ENCODE measurements around the gene FAR1.

Gene FAR1

GRCh38 chr11:13629779-13630178 is 38.7 kb upstream of the FAR1 start:
- Histone ChIP-seq H3K27ac (ENCODE audit: low read length) (no peak overlapping the region), H3K4me3 (ENCODE audit: low read length) (no peak overlapping the region)

DNA sequence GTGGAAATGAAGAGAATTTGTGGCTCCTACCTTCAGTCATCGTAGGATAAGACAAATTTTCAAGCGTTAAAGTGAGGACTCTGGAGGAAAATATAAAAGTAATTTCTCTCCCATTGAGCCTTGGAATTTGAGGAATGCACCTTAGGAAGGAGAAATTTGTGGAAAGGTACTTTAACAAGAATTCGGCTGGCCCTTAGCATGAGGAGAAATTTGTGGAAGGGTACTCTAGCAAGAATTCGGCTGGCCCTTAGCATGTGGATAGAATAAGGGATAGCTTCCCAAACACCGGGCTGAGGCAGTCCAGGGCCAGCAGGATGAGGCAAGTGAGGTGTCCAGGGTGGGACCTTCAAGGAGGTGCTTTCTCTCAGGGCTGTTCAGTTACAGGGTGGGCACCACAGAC is 33.2 kb upstream of the FAR1 start:
- Histone ChIP-seq H3K4me2 (ENCODE audit: low read depth, low read length) (no peak overlapping the region), H3K9me3 (replicated peaks; ENCODE audit: insufficient read depth, low read length) (no peaks in the 10 kb centered on the region), H3K9ac (ENCODE audit: low read length) (no peak overlapping the region), H3K79me2 (ENCODE audit: low read length) (no peaks in the 10 kb centered on the region), H3K27me3 (replicated peaks; ENCODE audit: insufficient read depth, low read length) (no peaks in the 10 kb centered on the region), H3K4me3 (ENCODE audit: low read length) (no peak overlapping the region), H3K36me3 (replicated peaks; ENCODE audit: insufficient read depth, low read length) (no peaks in the 10 kb centered on the region), H3K4me1 (ENCODE audit: low read length) (no peaks in the 10 kb centered on the region), H2AFZ (ENCODE audit: low read length) (no peak overlapping the region), H3K9me2 (replicated peaks; ENCODE audit: insufficient read depth, low read length) (no peaks in the 10 kb centered on the region), H3K27ac (ENCODE audit: low read length) (no peak overlapping the region), H4K20me1 (ENCODE audit: insufficient read depth, low read length) (no peaks in the 10 kb centered on the region), H3F3A (ENCODE audit: insufficient read depth, low read length) (no peaks in the 10 kb centered on the region)
- TF ChIP-seq, protein P1, sequence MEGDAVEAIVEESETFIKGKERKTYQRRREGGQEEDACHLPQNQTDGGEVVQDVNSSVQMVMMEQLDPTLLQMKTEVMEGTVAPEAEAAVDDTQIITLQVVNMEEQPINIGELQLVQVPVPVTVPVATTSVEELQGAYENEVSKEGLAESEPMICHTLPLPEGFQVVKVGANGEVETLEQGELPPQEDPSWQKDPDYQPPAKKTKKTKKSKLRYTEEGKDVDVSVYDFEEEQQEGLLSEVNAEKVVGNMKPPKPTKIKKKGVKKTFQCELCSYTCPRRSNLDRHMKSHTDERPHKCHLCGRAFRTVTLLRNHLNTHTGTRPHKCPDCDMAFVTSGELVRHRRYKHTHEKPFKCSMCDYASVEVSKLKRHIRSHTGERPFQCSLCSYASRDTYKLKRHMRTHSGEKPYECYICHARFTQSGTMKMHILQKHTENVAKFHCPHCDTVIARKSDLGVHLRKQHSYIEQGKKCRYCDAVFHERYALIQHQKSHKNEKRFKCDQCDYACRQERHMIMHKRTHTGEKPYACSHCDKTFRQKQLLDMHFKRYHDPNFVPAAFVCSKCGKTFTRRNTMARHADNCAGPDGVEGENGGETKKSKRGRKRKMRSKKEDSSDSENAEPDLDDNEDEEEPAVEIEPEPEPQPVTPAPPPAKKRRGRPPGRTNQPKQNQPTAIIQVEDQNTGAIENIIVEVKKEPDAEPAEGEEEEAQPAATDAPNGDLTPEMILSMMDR (IDR thresholded peaks at IDR 0.05; ENCODE audit: low read length): no peak
- TF ChIP-seq EZH2 (optimal IDR thresholded peaks at IDR 0.05; ENCODE audit: low read depth, low read length): no peak
- TF ChIP-seq EZH2phosphoT487 (IDR thresholded peaks at IDR 0.05; ENCODE audit: low read length): no peak
- DNase-seq: no peak

More at GRCh38 chr11:13629779-13630178, 38.7 kb upstream of the FAR1 start:
- no peaks in the 10 kb centered on the region for H4K20me1 ChIP-seq (ENCODE audit: insufficient read depth, low read length)
- H3K4me2 ChIP-seq (ENCODE audit: low read depth, low read length): no peak overlapping the region
- H3K9me2 ChIP-seq (replicated peaks; ENCODE audit: insufficient read depth, low read length): no peaks in the 10 kb centered on the region
- TF ChIP-seq, protein P1 (IDR thresholded peaks at IDR 0.05; ENCODE audit: low read length): no peak
- TF ChIP-seq EZH2 (optimal IDR thresholded peaks at IDR 0.05; ENCODE audit: low read depth, low read length) (no peak), EZH2phosphoT487 (IDR thresholded peaks at IDR 0.05; ENCODE audit: low read length) (no peak)
- no peaks in the 10 kb centered on the region for H3K79me2 ChIP-seq (ENCODE audit: low read length)
- H3K36me3 ChIP-seq (replicated peaks; ENCODE audit: insufficient read depth, low read length): no peaks in the 10 kb centered on the region
- no peaks in the 10 kb centered on the region for H3K9me3 ChIP-seq (replicated peaks; ENCODE audit: insufficient read depth, low read length)
- no peak overlapping the region for H2AFZ ChIP-seq (ENCODE audit: low read length)
- no peak overlapping the region for H3K9ac ChIP-seq (ENCODE audit: low read length)
- DNase-seq: no peak
- no peaks in the 10 kb centered on the region for H3F3A ChIP-seq (ENCODE audit: insufficient read depth, low read length)
- no peaks in the 10 kb centered on the region for H3K4me1 ChIP-seq (ENCODE audit: low read length)
- no peaks in the 10 kb centered on the region for H3K27me3 ChIP-seq (replicated peaks; ENCODE audit: insufficient read depth, low read length)

- no peaks in the 10 kb centered on the region for H3K9me3 ChIP-seq (replicated peaks; ENCODE audit: insufficient read depth, low read length)
- no peaks in the 10 kb centered on the region for H3F3A ChIP-seq (ENCODE audit: insufficient read depth, low read length)
- H3K4me1 ChIP-seq (ENCODE audit: low read length): no peaks in the 10 kb centered on the region
- H4K20me1 ChIP-seq (ENCODE audit: insufficient read depth, low read length): no peaks in the 10 kb centered on the region
- no peak for DNase-seq
- TF ChIP-seq EZH2 (optimal IDR thresholded peaks at IDR 0.05; ENCODE audit: low read depth, low read length): no peak
- TF ChIP-seq EZH2phosphoT487 (IDR thresholded peaks at IDR 0.05; ENCODE audit: low read length): no peak
- TF ChIP-seq, protein P1 (IDR thresholded peaks at IDR 0.05; ENCODE audit: low read length): no peak
- no peaks in the 10 kb centered on the region for H3K27me3 ChIP-seq (replicated peaks; ENCODE audit: insufficient read depth, low read length)
- no peak overlapping the region for H3K4me3 ChIP-seq (ENCODE audit: low read length)
- H3K36me3 ChIP-seq (replicated peaks; ENCODE audit: insufficient read depth, low read length): no peaks in the 10 kb centered on the region
- H3K9ac ChIP-seq (ENCODE audit: low read length): no peak overlapping the region
- no peaks in the 10 kb centered on the region for H3K79me2 ChIP-seq (ENCODE audit: low read length)
- H3K9me2 ChIP-seq (replicated peaks; ENCODE audit: insufficient read depth, low read length): no peaks in the 10 kb centered on the region
- H3K27ac ChIP-seq (ENCODE audit: low read length): no peak overlapping the region
- no peak overlapping the region for H2AFZ ChIP-seq (ENCODE audit: low read length)
- no peak overlapping the region for H3K4me2 ChIP-seq (ENCODE audit: low read depth, low read length)
These were observed 32.7 kb upstream of the FAR1 start for GRCh38 chr11:13635804-13636203.

Measured in MM.1S (cell line).